ENCODE data around the gene BCR.
"Not testable (repeated sequence)": the region's sequence is repeated elsewhere in the genome, so short reads cannot be mapped to it uniquely, and the experiment has no call there.

Gene BCR

DNA sequence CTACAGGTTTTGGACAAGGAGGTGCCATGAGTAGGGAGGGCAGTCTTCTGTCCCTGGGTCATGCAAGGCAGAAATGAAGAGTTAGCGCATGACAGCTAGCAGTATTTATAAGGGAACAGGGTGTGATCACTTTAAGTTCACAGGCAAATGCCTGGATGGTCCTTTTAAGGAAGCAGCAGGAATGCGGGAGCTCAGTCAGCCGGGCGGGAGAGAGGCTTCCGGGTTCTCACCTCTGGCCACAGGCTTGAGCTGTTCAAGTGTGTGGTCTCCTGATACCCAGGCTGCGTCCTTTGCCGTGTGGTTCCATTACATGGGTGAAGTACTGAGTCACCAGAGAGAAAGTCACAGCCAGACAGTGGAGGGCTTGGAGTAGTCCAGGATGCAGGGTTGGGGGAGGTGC lies 105.4 kb downstream of the BCR start:
- no peak for DNase-seq (ENCODE audit: low read depth in 2 of 3, low spot score in 1 of 3)

- no peak for DNase-seq (ENCODE audit: low read depth in 2 of 3, low spot score in 1 of 3)
These were observed 106.0 kb downstream of the BCR start for GRCh38 chr22:23286296-23286695.

GRCh38 chr22:23287136-23288095 lies 107.1 kb downstream of the BCR start:
- DNase-seq (ENCODE audit: low read depth in 2 of 3, low spot score in 1 of 3): no peak

- DNase-seq (ENCODE audit: low read depth in 2 of 3, low spot score in 1 of 3): no peak
These were observed 108.2 kb downstream of the BCR start for GRCh38 chr22:23288301-23289129.

- DNase-seq (ENCODE audit: low read depth in 2 of 3, low spot score in 1 of 3): no peak
These were observed 108.8 kb downstream of the BCR start for GRCh38 chr22:23289130-23289503.

GRCh38 chr22:23289851-23290724 lies 109.8 kb downstream of the BCR start:
- DNase-seq (ENCODE audit: low read depth in 2 of 3, low spot score in 1 of 3): peak; percentile 31 to 61 (median 44)

DNA sequence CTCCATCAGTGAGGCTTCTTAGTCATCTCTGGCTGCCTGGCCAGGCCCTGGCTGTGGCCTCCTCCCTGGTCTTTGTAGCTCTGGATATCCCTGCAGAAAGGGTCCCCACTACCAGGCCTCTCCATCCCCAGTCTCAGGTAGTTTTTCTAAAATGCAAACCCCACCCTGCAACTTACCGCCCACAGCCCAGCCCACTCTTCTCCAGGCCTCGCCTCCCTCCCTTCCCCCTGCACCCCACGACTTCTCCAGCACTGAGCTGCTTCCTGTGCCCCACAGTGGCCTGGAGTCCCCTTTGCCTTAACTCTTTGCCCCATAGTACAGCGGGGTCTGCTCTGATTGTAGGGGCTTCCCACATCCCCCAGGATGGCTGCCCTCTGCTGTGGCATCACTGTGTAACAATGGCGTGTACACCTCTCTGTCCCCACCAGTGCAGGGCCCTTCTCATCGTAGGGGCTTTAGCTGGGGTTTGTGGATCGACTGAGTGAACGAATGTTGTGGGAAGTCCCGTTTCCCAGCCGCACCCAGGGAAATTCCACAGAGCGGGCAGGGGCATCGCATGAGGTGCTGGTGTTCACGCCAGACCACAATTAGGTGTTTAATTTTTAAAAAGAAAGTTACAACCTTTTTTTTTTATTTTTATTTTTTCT lies 111.6 kb downstream of the BCR start:
- no peak for DNase-seq (ENCODE audit: low read depth in 2 of 3, low spot score in 1 of 3)

GRCh38 chr22:23292453-23293350 lies 112.4 kb downstream of the BCR start:
- DNase-seq (ENCODE audit: low read depth in 2 of 3, low spot score in 1 of 3): no peak

DNA sequence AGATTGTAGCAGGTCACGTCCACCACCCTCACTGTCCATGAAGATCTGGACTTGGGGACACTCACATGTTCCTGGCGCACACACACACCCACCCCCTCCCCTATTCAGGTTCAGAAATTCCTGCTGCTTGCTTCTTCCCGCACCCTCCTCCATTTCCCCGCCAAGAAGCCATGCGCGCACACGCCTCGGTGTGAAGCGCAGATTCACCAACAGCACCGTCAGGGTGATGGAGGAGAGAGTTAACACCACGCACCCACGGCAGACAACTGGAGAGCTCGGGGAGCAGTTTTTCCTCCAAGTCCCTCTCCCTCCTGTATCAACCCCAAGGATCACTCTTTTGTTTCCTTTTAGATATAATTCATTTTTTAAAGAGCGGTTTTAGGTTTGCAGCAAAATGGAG lies 113.4 kb downstream of the BCR start:
- DNase-seq (ENCODE audit: low read depth in 2 of 3, low spot score in 1 of 3): no peak

DNA sequence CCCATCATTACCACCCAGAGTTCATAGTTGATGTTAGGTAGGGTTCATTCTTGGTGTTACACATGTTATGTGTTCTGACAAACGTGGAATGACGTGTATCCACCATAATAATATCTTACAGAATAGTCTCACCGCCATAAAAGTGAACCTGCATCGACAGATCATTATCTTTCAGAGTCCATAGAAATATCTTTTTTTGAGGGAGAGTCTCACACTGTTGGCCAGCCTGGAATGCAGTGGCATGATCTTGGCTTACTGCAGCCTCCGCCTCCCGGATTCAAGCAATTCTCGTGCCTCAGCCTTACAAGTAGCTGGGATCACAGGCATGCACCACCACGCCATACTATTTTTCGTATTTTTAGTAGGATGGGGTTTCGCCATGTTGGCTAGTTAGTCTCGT lies 113.9 kb downstream of the BCR start:
- no peak for DNase-seq (ENCODE audit: low read depth in 2 of 3, low spot score in 1 of 3)

DNA sequence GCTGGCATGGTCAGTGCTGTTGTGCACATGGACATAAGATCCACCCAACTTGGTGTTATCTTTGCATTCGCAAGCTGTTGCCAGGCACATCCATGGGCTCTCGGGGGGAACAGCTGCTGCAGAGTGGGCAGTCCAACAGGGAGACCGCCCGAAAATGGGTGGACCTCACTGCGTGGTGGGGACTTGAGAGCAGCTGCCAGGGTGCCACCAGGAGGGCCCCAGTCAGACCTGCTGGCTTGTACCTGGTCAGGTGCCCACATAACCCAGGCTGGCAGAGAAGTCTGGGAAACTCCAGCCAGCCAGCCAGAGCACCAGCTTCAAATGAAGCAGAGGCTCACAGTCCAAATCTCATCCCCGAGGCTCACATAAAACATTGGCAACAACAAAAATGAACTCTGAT lies 120.2 kb downstream of the BCR start:
- DNase-seq (ENCODE audit: low read depth in 2 of 3, low spot score in 1 of 3): no peak

GRCh38 chr22:23301591-23301990 lies 121.3 kb downstream of the BCR start:
- no peak for DNase-seq (ENCODE audit: low read depth in 2 of 3, low spot score in 1 of 3)

DNA sequence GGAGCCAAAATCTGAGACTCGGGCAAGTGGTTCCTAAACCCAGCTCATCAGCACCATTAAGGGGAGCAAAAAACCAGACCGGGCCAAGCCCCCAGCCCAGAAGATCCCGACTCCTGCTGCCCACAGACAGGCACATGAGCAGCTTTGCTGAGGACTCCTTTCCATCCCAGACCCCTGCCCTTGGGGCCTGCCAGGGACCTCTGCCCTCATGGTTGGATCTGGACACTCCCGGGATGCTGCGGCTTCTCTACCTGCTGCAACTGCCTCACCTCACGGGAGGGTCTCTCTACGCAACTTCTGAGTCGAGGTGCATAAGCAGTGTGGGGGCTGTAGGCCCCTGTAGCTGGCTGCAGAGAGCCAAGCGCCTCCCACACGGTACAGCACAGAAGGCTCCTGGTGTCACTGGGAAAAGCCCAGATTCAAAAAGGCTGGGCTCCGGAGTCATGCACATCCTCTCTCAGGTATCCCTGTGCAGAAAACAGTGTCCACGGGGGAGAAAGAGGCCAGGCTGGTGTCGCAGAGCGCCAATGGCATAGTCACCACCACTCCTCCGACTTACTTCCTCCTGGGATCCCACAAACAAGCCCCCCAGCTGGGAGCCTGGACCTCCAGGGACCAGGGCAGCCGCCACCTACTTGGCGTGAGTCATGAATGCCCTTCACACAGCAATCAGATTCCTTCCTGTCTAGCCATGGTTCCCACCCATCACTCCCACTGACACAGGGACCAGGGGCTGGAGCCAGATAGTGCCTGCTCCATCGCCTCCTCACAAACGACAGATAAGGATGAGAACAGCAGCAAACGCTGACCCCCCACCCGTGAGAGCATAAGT lies 122.1 kb downstream of the BCR start:
- no peak for DNase-seq (ENCODE audit: low read depth in 2 of 3, low spot score in 1 of 3)

GRCh38 chr22:23305321-23305910 lies 125.1 kb downstream of the BCR start:
- no peak for DNase-seq (ENCODE audit: low read depth in 2 of 3, low spot score in 1 of 3)

DNA sequence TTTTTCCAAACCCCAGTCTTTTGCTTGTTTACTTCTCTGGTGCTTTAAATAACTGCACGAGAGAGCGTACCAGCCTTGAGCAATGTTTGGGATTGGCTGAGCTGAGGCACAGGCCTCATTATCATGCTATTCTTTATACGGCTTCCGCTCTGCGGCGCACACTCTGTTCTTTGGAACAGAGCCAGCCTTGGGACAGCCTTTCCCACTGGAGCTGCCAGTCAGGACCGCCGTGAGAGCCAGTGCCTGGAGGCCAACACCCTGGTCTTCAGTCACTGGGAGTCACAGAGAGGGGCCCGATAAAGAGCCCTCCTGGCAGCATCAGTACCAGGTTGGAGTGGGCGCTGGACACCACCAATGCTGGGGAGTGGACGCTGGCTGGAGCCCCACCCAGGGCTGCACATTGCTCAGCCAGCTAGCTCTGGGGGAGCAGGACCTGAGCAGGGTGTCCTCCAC lies 125.6 kb downstream of the BCR start:
- no peak for DNase-seq (ENCODE audit: low read depth in 2 of 3, low spot score in 1 of 3)

GRCh38 chr22:23306438-23306921 lies 126.2 kb downstream of the BCR start:
- no peak for DNase-seq (ENCODE audit: low read depth in 2 of 3, low spot score in 1 of 3)

DNA sequence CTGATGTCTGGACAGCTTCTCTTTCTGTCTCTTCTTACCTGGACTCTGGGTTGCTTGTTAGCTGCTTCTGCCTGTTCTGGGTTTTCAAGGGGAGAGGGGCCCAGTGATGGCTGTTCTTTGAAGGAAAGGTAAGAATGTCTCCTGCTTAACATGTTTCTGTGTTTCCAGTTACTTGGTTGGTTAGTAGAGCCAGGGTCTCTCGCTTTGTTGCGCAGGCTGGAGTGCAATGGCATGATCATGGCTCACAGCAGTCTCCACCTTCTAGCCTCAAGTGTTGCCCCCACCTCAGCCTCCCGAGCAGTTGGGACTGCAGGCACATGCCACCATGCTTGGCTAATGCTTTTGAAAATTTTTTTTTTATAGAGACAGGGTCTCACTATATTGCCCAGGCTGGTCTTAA lies 126.6 kb downstream of the BCR start:
- DNase-seq (ENCODE audit: low read depth in 2 of 3, low spot score in 1 of 3): no peak

DNA sequence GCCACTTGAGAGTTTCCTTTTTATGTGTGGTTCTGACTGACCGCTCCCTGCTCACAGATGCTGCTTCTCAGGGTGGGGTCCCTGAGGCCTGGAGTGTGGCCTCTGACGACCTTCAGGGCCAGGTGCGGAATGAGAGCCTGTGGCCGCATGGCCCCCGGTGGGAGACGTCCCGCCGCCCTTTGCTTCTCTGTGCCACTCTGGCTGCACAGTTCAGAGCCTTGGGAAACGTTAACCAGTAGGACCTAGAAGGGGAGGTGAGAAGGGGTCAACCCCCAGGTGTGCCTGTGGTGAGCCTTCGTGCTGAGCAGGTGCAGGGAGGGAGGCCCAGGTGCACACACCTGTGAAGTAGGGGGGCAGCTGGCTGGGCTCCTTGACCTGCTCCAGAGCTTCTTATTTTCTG lies 127.2 kb downstream of the BCR start:
- DNase-seq (ENCODE audit: low read depth in 2 of 3, low spot score in 1 of 3): not testable (repeated sequence)
